OCI-LY3 (cell line): Measurements from ENCODE around the gene MSMB.
"Not testable (repeated sequence)": the region's sequence is repeated elsewhere in the genome, so short reads cannot be mapped to it uniquely, and the experiment has no call there.

Experiments
- H2AFZ ChIP-seq: fragments of 200-600, 300-600 bp; shearing (Covaris generic); 2 replicates; pipeline ENCODE4 v1.6.0; 2014; ENCODE audit warnings: antibody characterized with exemption, low read depth, low read length
- H3K27ac ChIP-seq: fragments of 200-600, 300-600 bp; sonication (generic); 2 replicates; pipeline ENCODE4 v1.5.1; 2014; ENCODE audit warnings: mild to moderate bottlenecking, low read length, moderate library complexity, mixed read lengths
- H3K27me3 ChIP-seq: fragments of 200-600, 300-600 bp; sonication (generic); 2 replicates; pipeline ENCODE4 v1.6.1; 2014; ENCODE audit warnings: low read depth, low read length, mixed read lengths
- H3K36me3 ChIP-seq: fragments of 200-600, 300-600 bp; sonication (generic); replicated peaks from 2 replicates; pipeline ENCODE3; 2014; ENCODE audit warnings: low read depth, low read length, mixed read lengths
- H3K4me1 ChIP-seq: fragments of 300-600, 200-600 bp; sonication (generic); 2 replicates; pipeline ENCODE4 v1.6.1; 2014; ENCODE audit warnings: low read length, mixed read lengths
- H3K4me2 ChIP-seq: fragments of 200-600, 300-600 bp; sonication (generic); 2 replicates; pipeline ENCODE4 v1.6.1; 2014; ENCODE audit warnings: low read length, mixed read lengths
- H3K4me3 ChIP-seq: fragments of 300-600, 200-600 bp; sonication (generic); 2 replicates; pipeline ENCODE4 v1.5.1; 2014; ENCODE audit warnings: antibody characterized with exemption, mild to moderate bottlenecking, low read length, moderate library complexity
- H3K79me2 ChIP-seq: fragments of 300-600, 200-600 bp; shearing (Covaris generic); 2 replicates; pipeline ENCODE4 v1.6.1; 2014; ENCODE audit warnings: mild to moderate bottlenecking, low read length, mixed read lengths
- H3K9ac ChIP-seq: fragments of 300-600, 200-600 bp; shearing (Covaris generic); 2 replicates; pipeline ENCODE4 v1.6.0; 2014; ENCODE audit warnings: mild to moderate bottlenecking, low read length, moderate library complexity
- H3K9me3 ChIP-seq: fragments of 200-600, 300-600 bp; shearing (Covaris generic); 2 replicates; pipeline ENCODE4 v1.6.1; 2014; ENCODE audit warnings: low read length, mixed read lengths; ENCODE audit not compliant: insufficient read depth
- H4K20me1 ChIP-seq: fragments of 200-600, 300-600 bp; sonication (generic); 2 replicates; pipeline ENCODE4 v1.6.1; 2016; ENCODE audit warnings: low read length, mixed read lengths; ENCODE audit not compliant: insufficient read depth
- CTCF ChIP-seq: fragments of 200-600, 300-600 bp; sonication (generic); IDR thresholded peaks from 2 replicates; pipeline ENCODE4 v1.5.1; 2014; ENCODE audit warnings: antibody characterized with exemption, low read length, low read depth
- EZH2phosphoT487 ChIP-seq: fragments of 200-600 bp; shearing (Covaris generic); IDR thresholded peaks from 2 replicates; pipeline ENCODE4 v1.6.1; 2018; ENCODE audit warnings: antibody characterized with exemption, mixed run types, low read depth

The MSMB gene

GRCh38 chr10:46000538-46000937 is 45.5 kb downstream of the MSMB start:
- Histone ChIP-seq H3K9me3 (no peaks in the 10 kb centered on the region), H3K4me1 (no peaks in the 10 kb centered on the region), H3K27me3 (no peaks in the 10 kb centered on the region), H3K4me2 (no peak overlapping the region), H4K20me1 (no peaks in the 10 kb centered on the region), H3K36me3 (peaks cover 11% of the 10 kb centered on the region), H3K9ac (no peak overlapping the region), H3K4me3 (no peak overlapping the region), H2AFZ (no peak overlapping the region), H3K79me2 (0 out of 2 replicates have a peak, but pooled peaks cover 4% of the 10 kb centered on the region), H3K27ac (no peak overlapping the region)
- no peak for TF ChIP-seq CTCF
- no peak for TF ChIP-seq EZH2phosphoT487

DNA sequence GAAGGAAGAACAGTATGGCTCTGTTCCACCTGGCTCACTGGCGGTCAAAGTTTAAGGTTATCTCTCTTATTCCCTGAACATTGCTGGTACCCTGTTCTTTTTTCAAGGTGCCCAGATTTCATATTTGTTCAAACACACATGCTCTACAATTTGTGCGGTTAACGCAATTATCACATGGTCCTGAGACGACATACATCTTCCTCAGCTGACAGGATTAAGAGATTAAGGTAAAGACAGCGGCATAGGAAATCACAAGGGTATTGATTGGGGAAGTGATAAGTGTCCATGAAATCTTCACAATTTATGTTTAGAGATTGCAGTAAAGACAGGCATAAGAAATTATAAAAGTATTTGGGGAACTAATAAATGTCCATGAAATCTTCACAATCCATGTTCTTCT is 46.1 kb downstream of the MSMB start:
- H3K4me1 ChIP-seq, H3K27me3 ChIP-seq, H3K27ac ChIP-seq, H3K9me3 ChIP-seq, H3K36me3 ChIP-seq, H3K9ac ChIP-seq, H3K4me2 ChIP-seq, H4K20me1 ChIP-seq, H3K4me3 ChIP-seq, H3K79me2 ChIP-seq, H2AFZ ChIP-seq: not testable (repeated sequence)

DNA sequence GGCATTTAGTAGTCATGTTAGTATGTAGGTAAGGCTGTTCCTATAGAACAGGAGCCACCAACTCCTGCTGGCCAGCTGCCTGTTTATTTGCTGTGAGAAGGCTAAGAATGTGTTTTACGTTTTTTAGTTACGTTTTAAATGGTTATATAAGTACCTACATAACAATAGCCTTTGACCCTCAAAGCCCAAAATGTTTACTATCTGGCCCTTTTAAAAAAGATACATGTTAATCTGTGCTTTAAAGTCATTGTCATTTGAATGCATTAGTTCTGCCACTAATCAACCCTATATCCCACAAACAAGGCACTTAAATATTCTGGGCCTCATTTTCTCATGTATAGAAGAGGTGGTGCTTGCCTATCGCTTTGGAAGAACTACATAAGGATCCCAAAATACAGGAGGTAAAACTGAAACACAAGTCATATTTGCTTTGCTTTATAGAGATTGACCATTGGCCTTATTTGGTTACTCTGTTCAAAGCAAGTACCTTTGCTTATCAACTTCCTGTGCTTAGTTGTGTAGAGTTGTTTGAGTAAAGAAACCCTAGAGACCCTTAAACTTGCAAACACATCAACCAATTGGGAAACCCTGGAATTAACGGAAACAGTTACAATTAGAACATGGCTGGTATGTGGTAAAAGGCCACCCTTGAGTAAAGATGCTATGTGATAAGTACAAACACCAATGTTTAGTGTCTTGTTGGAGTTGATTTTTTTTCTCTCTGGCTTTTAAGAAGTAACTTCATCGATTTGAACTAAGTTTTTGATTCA is 47.9 kb downstream of the MSMB start:
- Histone ChIP-seq H2AFZ (no peak overlapping the region), H3K4me3 (no peak overlapping the region), H3K79me2 (0 out of 2 replicates have a peak, but pooled peaks cover 4% of the 10 kb centered on the region), H3K27ac (no peak overlapping the region), H3K36me3 (peaks cover 10% of the 10 kb centered on the region), H3K9ac (no peak overlapping the region), H3K4me1 (no peaks in the 10 kb centered on the region), H3K4me2 (no peak overlapping the region), H3K27me3 (no peaks in the 10 kb centered on the region), H3K9me3 (no peaks in the 10 kb centered on the region), H4K20me1 (no peaks in the 10 kb centered on the region)
- TF ChIP-seq CTCF: no peak
- no peak for TF ChIP-seq EZH2phosphoT487

DNA sequence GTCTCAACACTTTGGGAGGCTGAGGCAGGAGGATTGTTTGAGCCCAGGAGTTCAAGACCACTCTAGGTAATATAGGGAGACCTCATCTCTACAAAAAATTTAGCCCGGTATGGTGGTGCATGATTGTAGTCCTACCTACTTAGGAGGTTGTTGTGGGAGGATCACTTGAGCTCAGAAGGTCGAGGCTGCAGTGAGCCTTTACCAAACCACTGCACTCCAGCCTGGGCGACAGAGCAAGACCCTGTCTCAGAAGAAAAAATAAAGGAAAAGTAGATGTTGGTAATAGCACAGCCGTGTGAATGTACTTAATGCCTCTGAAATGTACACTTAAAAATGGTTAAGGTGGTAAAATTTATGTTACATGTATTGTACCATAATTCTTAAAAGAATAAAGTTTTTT is 48.5 kb downstream of the MSMB start:
- Histone ChIP-seq H3K9ac (no peak overlapping the region), H2AFZ (no peak overlapping the region), H3K4me3 (no peak overlapping the region), H3K27me3 (no peaks in the 10 kb centered on the region), H3K9me3 (no peaks in the 10 kb centered on the region), H3K4me2 (no peak overlapping the region), H3K79me2 (0 out of 2 replicates have a peak, but pooled peaks cover 4% of the 10 kb centered on the region), H3K36me3 (peaks cover 10% of the 10 kb centered on the region), H3K4me1 (no peaks in the 10 kb centered on the region), H3K27ac (no peak overlapping the region), H4K20me1 (no peaks in the 10 kb centered on the region)
- TF ChIP-seq EZH2phosphoT487 (no peak), CTCF (no peak)

DNA sequence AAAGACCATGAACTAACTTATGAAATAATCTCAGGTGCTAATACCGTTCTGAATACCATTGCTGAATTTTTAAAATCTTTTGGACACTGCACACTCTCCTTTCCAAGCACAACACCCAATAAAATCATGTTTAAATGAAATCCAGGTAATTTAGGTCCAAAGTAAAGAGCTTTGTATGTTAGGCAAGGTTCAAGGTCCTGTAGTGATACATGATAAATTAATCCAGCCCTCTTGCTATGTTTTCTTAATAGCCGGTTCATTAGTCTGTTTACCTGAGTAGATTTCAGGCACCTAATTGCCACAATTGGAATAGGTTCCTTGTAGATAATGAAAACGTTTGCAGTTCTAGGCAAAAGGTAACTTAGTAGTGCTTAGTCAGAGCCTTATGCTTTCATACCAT is 60.5 kb downstream of the MSMB start:
- H3K9ac ChIP-seq, H2AFZ ChIP-seq, H3K4me1 ChIP-seq, H3K9me3 ChIP-seq, H3K4me3 ChIP-seq, H3K27me3 ChIP-seq, H3K36me3 ChIP-seq, H3K79me2 ChIP-seq, H3K27ac ChIP-seq, H4K20me1 ChIP-seq, H3K4me2 ChIP-seq: not testable (repeated sequence)

DNA sequence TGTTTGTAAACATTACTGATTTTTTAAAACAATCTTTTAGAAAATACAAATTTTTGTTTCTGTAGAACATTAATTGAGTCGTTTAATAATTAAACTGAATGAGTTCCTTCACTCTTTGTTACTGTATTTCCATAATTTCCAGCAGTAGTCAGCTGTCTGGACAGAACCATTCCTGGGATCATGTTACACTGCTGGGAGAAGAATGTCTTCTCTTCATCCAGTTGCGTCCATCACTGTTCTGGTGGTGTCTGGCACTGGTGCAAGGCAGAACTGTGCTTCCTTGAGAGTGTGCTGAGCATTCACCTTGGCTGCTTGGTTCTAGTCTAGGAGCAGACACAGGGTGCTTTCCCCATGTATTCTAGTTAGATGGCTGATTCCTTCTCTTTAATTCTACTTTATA is 61.6 kb downstream of the MSMB start:
- not testable (repeated sequence) for H3K79me2 ChIP-seq, H4K20me1 ChIP-seq, H3K36me3 ChIP-seq

More for the DNA sequence above, 61.6 kb downstream of the MSMB start:
- H3K4me1 ChIP-seq, H3K4me3 ChIP-seq, H3K27me3 ChIP-seq, H3K4me2 ChIP-seq, H3K9me3 ChIP-seq, H2AFZ ChIP-seq, H3K27ac ChIP-seq, H3K9ac ChIP-seq: not testable (repeated sequence)
